Nephron (organoid): ENCODE measurements around the gene DCDC2C.

Source experiments
- H3K27ac Mint-ChIP-seq, 3 experiments: 2 replicates each; pipeline ENCODE4 v1.8.0; 2020; ENCODE audit warnings: mixed read lengths in 3 of 3, mild to moderate bottlenecking in 2 of 3, moderate library complexity in 1 of 3
- H3K27me3 Mint-ChIP-seq: 2 replicates; pipeline ENCODE4 v1.8.0; 2021; ENCODE audit warnings: low read depth, mild to moderate bottlenecking, moderate library complexity, mixed read lengths
- H3K36me3 Mint-ChIP-seq: 2 replicates; pipeline ENCODE4 v1.8.0; 2020; ENCODE audit warnings: low read depth, mixed read lengths
- H3K4me1 Mint-ChIP-seq: 2 replicates; pipeline ENCODE4 v1.8.0; 2020; ENCODE audit warnings: mixed read lengths
- H3K4me3 Mint-ChIP-seq, 3 experiments: 2 replicates each; pipeline ENCODE4 v1.8.0; 2020; ENCODE audit warnings: mild to moderate bottlenecking in 3 of 3, mixed read lengths in 3 of 3, moderate library complexity in 2 of 3
- H3K9me3 Mint-ChIP-seq: 2 replicates; pipeline ENCODE4 v1.8.0; 2020; ENCODE audit warnings: mixed read lengths
- CTCF ChIP-seq, 3 experiments: fragments of 200-600 bp; sonication (generic); IDR thresholded peaks; one replicate each; pipeline ENCODE4 v1.5.0; 2021; ENCODE audit warnings: antibody characterized with exemption in 3 of 3; ENCODE audit not compliant: unreplicated experiment in 3 of 3

DCDC2C gene

DNA sequence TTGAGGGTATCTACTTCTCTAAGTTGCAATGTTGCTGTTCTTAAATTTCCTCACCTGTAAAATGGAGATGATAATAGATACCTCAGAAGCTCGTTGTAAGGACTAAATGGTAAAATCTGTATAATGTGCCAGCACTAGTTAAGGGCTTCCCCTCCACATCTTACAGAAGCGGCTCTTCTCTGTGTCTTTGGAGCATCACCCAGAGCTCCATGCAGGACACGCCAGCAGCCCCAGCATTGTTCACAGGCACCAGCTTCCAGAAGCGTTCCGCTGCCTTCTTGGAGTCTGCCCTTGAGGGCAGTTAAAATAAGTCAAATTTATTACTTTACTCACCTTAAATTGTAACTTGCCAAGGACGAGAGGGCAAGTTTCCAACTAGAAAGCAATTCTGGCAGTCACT is 5.8 kb downstream of the DCDC2C start:
- no peak overlapping the region for H3K4me3 Mint-ChIP-seq
- no peak overlapping the region for H3K27ac Mint-ChIP-seq
- peaks cover 5% of the 10 kb centered on the region for H3K36me3 Mint-ChIP-seq
- no peak for TF ChIP-seq CTCF (IDR thresholded peaks at IDR 0.05; ENCODE audit: unreplicated experiment in 3 of 3)
- peaks cover 4% of the 10 kb centered on the region for H3K9me3 Mint-ChIP-seq
- peaks cover 20% of the 10 kb centered on the region for H3K4me1 Mint-ChIP-seq
- H3K27me3 Mint-ChIP-seq, result peaks cover 23% of the 10 kb centered on the region

DNA sequence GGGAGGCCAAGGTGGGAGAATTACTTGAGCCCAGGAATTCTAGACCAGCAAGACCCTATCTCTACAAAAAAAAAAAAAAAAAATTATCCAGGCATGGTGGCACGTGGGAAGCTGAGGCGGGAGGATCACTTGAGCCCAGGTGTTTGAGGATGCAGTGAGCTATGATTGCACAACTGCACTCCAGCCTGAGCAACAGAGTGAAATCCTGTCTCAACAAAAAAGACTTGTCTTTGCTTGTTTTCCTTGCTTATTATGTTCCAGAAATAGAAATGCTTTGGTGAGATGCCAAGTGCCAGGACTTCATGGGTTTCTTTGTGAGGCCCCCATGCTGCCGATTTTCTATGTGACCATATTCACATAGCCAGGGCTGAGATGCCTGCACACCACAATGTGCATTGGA is 9.0 kb downstream of the DCDC2C start:
- Mint-ChIP-seq H3K9me3 (no peaks in the 10 kb centered on the region), H3K27me3 (peaks cover 4% of the 10 kb centered on the region), H3K4me3 (no peak overlapping the region), H3K36me3 (no peaks in the 10 kb centered on the region), H3K4me1 (peaks cover 14% of the 10 kb centered on the region), H3K27ac (peak overlapping the region in 2 of 3 experiments; percentile 90 to 93)
- TF ChIP-seq CTCF (IDR thresholded peaks at IDR 0.05; ENCODE audit: unreplicated experiment in 3 of 3), result no peak

- no peak for TF ChIP-seq CTCF (IDR thresholded peaks at IDR 0.05; ENCODE audit: unreplicated experiment in 3 of 3)
- peaks cover 14% of the 10 kb centered on the region for H3K4me1 Mint-ChIP-seq
- no peaks in the 10 kb centered on the region for H3K36me3 Mint-ChIP-seq
- H3K4me3 Mint-ChIP-seq, result no peak overlapping the region
- H3K27ac Mint-ChIP-seq, result peak overlapping the region in 2 of 3 experiments; percentile 90 to 93
- H3K9me3 Mint-ChIP-seq, result no peaks in the 10 kb centered on the region
- H3K27me3 Mint-ChIP-seq, result peaks cover 4% of the 10 kb centered on the region
Observed at GRCh38 chr2:3712831-3713503, 9.6 kb downstream of the DCDC2C start.

GRCh38 chr2:3718679-3719078 is 15.3 kb downstream of the DCDC2C start:
- no peak for TF ChIP-seq CTCF (IDR thresholded peaks at IDR 0.05; ENCODE audit: unreplicated experiment in 3 of 3)
- no peak overlapping the region for H3K4me3 Mint-ChIP-seq
- no peaks in the 10 kb centered on the region for H3K4me1 Mint-ChIP-seq
- H3K36me3 Mint-ChIP-seq, result no peaks in the 10 kb centered on the region
- H3K9me3 Mint-ChIP-seq, result peaks cover 20% of the 10 kb centered on the region
- peaks cover 18% of the 10 kb centered on the region for H3K27me3 Mint-ChIP-seq
- H3K27ac Mint-ChIP-seq, result no peak overlapping the region

DNA sequence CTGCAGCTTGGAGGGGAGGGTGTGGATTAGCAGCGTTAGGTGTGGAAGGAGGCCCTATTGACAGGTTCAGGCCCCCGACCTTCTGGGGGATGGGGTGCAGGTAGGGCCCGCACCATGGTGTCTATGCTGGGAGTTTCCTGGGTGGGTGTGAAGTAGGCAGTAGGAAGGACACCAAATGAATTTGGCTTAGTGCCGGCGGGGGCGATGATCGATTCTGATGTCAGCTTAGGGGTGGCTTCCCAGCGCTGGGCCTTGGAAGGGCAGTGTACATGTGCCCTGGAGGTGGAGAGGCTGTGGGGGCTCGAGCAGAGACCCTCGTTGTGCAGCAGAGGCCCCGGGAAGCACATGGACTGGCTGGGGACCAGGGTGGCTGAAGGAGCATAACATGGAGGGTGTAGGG is 21.6 kb downstream of the DCDC2C start:
- H3K4me1 Mint-ChIP-seq, result peaks cover 14% of the 10 kb centered on the region
- peaks cover 16% of the 10 kb centered on the region for H3K9me3 Mint-ChIP-seq
- H3K4me3 Mint-ChIP-seq, result no peak overlapping the region
- H3K27me3 Mint-ChIP-seq, result peaks cover 65% of the 10 kb centered on the region
- H3K36me3 Mint-ChIP-seq, result no peaks in the 10 kb centered on the region
- H3K27ac Mint-ChIP-seq, result no peak overlapping the region
- TF ChIP-seq CTCF (IDR thresholded peaks at IDR 0.05; ENCODE audit: unreplicated experiment in 3 of 3), result no peak
